HCT116 (cell line): ENCODE data around the gene PIP4K2A.

Experiments
- ATF3 ChIP-seq: IDR thresholded peaks from 2 replicates; pipeline ENCODE4 v1.6.1; 2012
- CTCF ChIP-seq, 3 experiments: fragments of 200-600 bp in 1 of 3; sonication (generic) in 1 of 3; IDR thresholded peaks in 2 of 3; conservative IDR thresholded peaks in 1 of 3; 2 replicates each; pipeline ENCODE4 v1.5.1; 2012 to 2017; ENCODE audit warnings: low read depth in 2 of 3, low read length in 2 of 3, antibody characterized with exemption in 1 of 3, borderline replicate concordance in 1 of 3, control low read depth in 1 of 3, mild to moderate bottlenecking in 1 of 3, mixed read lengths in 1 of 3, mixed run types in 1 of 3, moderate library complexity in 1 of 3; ENCODE audit not compliant: insufficient read depth in 1 of 3
- EZH2 ChIP-seq: fragments of 200-600 bp; sonication (generic); IDR thresholded peaks from 2 replicates; pipeline ENCODE4 v1.6.1; 2017; ENCODE audit warnings: antibody characterized with exemption, mixed run types
- POLR2AphosphoS5 ChIP-seq: IDR thresholded peaks from 2 replicates; pipeline ENCODE4 v1.6.1; 2011; ENCODE audit warnings: mild to moderate bottlenecking, low read depth, low read length, moderate library complexity
- REST ChIP-seq: IDR thresholded peaks from 2 replicates; pipeline ENCODE4 v1.6.1; 2012; ENCODE audit warnings: low read depth
- ZFX ChIP-seq: fragments of 450-650 bp; IDR thresholded peaks from 2 replicates; pipeline ENCODE4 v1.6.1; 2017

GRCh38 chr10:22720667-22721066 lies 6.3 kb upstream of the PIP4K2A start:
- TF ChIP-seq EZH2 (no peak), REST (no peak), ZFX (no peak), CTCF (IDR thresholded peaks at IDR 0.05 in 2 of 3, conservative IDR thresholded peaks at IDR 0.05 in 1 of 3; ENCODE audit: borderline replicate concordance in 1 of 3, insufficient read depth in 1 of 3, low read depth in 2 of 3, low read length in 2 of 3) (no peak), POLR2AphosphoS5 (no peak), ATF3 (no peak)
